GM12801 (cell line): ENCODE results near the gene PRKAB1.

ENCODE experiments used
- CTCF ChIP-seq: IDR thresholded peaks from one replicate; pipeline ENCODE4 v1.5.1; 2011; ENCODE audit warnings: control low read depth; ENCODE audit not compliant: insufficient read length; ENCODE audit errors: extremely low read depth

Gene PRKAB1

GRCh38 chr12:119676022-119676421 lies 8.1 kb downstream of the PRKAB1 start:
- no peak for TF ChIP-seq CTCF

GRCh38 chr12:119676573-119676972 lies 8.6 kb downstream of the PRKAB1 start:
- no peak for TF ChIP-seq CTCF

DNA sequence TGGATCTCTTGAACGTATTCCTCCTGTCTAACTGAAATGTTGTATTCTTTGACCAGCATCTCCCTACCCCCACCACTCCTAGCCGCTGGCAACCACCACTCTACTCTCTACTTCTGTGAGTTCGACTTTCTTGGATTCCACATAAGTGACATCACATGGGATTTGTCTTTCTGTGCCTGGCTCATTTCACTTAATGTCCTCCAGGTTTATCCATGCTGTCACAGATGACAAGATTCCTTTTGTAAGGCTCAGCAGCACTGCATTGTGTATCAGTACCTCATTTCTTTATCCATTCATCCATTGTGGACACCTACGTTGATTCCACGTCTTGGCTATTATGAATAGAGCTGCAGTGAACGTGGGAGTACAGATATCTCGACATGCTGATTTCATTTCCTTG lies 10.5 kb downstream of the PRKAB1 start:
- TF ChIP-seq CTCF = no peak

DNA sequence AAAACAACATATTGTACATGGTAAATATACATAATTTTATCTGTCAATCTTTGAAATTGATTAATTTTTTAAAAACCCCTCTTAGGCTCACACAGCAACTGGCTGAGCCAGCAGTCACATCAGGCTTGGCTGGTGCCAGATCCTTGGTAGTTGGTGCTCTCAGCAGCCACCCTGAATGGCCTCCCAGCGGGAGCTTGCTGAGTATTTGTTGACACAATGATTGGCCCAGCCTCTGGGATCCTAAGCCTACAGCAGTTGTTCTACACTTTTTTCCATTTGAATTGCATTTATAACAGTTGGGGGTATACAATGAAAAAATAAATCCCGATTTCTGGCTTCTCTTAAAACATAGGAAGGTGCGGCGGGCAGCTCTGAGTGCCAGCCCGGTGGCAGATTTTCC lies 11.1 kb downstream of the PRKAB1 start:
- TF ChIP-seq CTCF = no peak

GRCh38 chr12:119679490-119679889 lies 11.6 kb downstream of the PRKAB1 start:
- no peak for TF ChIP-seq CTCF

DNA sequence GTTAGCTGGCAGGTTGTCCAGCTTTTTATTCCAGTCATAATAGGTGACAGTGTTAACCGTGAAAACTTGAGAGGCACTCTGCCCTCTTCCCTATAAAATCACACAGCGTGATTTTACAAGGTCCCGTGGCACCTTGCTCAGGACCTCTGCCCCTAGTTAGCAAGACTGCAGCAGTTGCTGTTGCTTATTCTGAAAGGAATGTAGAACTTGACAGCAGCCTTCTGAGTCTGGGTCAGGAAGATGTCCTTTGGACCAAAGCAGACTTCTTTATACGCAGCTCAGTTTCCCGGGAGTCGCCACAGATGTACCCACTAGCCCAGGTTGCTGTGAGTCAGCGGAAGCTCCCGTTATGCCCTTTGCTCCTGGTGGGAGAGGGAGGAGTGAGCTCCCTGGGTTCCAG lies 13.2 kb downstream of the PRKAB1 start:
- no peak for TF ChIP-seq CTCF

DNA sequence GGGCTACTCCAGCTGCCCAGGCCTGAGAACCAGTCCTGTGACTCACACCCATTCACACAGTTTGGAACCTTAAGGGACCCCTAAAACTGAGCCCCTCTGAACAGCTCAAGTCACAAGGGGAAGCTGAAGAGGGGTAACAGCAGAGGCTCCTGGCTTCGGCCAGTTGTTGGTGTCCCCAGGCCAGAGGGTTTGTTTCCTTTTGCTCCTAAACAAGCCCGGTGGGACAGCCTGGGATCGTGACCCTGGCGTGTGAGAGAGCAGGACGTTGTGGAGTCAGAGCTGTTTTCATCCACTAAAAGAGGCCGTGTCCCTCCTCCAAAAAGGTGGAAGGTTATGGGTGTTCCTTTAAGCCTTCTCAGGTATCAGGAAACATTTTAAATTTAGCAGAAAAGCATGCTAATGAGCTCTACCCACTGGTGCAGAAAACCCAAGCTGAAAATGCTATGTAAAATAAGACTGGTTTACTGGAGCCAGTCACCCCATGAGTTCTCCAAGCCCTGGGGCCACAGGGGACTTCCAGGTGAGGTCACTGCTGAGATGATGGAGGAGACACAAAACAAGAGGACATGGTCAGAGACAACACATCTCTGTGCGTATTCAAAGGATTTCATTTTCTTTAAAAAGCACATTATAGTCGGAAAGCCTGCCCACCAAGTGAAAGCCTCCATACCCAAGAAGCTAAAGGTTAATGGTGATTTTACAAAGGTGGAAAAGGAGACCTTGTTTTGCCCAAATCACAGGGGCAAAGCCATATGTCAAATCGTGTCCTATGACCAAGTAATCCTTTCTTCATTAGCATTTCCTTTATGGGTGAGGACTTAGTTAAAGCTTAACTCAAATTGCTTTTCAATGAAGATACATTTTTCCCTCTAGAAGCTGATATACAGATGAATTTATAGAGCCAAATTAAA lies 14.1 kb downstream of the PRKAB1 start:
- no peak for TF ChIP-seq CTCF
